Natural killer cell (primary cell): ENCODE measurements around the gene GSPT1. TPM values are rescaled to one million over a fixed set of nuclear protein-coding genes. Genes with fewer than 3 reads are reported as not detected.
"Not testable (repeated sequence)": the region's sequence is repeated elsewhere in the genome, so short reads cannot be mapped to it uniquely, and the experiment has no call there.

Experiments used
- ATAC-seq, 3 donors: fragments of 150-1000 bp in 2 of 3; fragments of 200-7000 bp in 1 of 3; cut with Tn5 transposase; 1 replicate in 1 of 3; 2 replicates in 2 of 3; pipeline ENCODE4 v1.10.0; 2021; ENCODE audit warnings: mild to moderate bottlenecking in 2 of 3, moderate library complexity in 2 of 3
- DNase-seq, 2 donors: peaks; one replicate each; pipeline versions ENCODE4 v3.0.0 to v3.0.0-alpha.2; 2013 to 2021; ENCODE audit warnings: mixed read lengths in 1 of 2
- H3K27ac ChIP-seq: one replicate; pipeline ENCODE4 v1.5.1; 2013; ENCODE audit warnings: mild to moderate bottlenecking, low read length
- H3K27me3 ChIP-seq: one replicate; pipeline ENCODE4 v1.6.1; 2013; ENCODE audit warnings: low read length; ENCODE audit not compliant: control insufficient read depth, insufficient read depth
- H3K36me3 ChIP-seq: one replicate; pipeline ENCODE4 v1.6.1; 2013; ENCODE audit warnings: low read length; ENCODE audit not compliant: control insufficient read depth, insufficient read depth
- H3K4me1 ChIP-seq: one replicate; pipeline ENCODE4 v1.6.1; 2013; ENCODE audit warnings: low read length; ENCODE audit not compliant: control insufficient read depth, insufficient read depth
- H3K4me3 ChIP-seq: one replicate; pipeline ENCODE4 v1.5.1; 2013; ENCODE audit warnings: low read length
- H3K9me3 ChIP-seq: one replicate; pipeline ENCODE4 v1.6.1; 2013; ENCODE audit warnings: low read length; ENCODE audit not compliant: control insufficient read depth, insufficient read depth
- H3K27ac Mint-ChIP-seq, 2 donors: one replicate each; pipeline ENCODE4 v1.8.0; 2022; ENCODE audit warnings: mild to moderate bottlenecking in 2 of 2, mixed read lengths in 2 of 2, moderate library complexity in 1 of 2
- H3K27me3 Mint-ChIP-seq, 2 donors: one replicate each; pipeline ENCODE4 v1.8.0; 2022; ENCODE audit warnings: low read depth in 2 of 2, mixed read lengths in 2 of 2
- H3K36me3 Mint-ChIP-seq: one replicate; pipeline ENCODE4 v1.8.0; 2022; ENCODE audit warnings: mixed read lengths
- H3K4me1 Mint-ChIP-seq, 2 donors: one replicate each; pipeline ENCODE4 v1.8.0; 2022; ENCODE audit warnings: mixed read lengths in 2 of 2
- H3K4me3 Mint-ChIP-seq: one replicate; pipeline ENCODE4 v1.8.0; 2022; ENCODE audit warnings: mild to moderate bottlenecking, moderate library complexity, mixed read lengths
- H3K9me3 Mint-ChIP-seq, 2 donors: one replicate each; pipeline ENCODE4 v1.8.0; 2022; ENCODE audit warnings: mixed read lengths in 2 of 2
- CTCF ChIP-seq: fragments of 200-600 bp; IDR thresholded peaks from one replicate; pipeline ENCODE4 v1.8.0; 2022; ENCODE audit warnings: antibody characterized with exemption
- WGBS: methylation state at CpG from one replicate; pipeline ENCODE4 v1.1.7; 2013; ENCODE audit warnings: missing lambda C conversion rate; ENCODE audit not compliant: insufficient coverage; 5-methylcytosine and 5-hydroxymethylcytosine counted together
- intact Hi-C: fragments of 100-400 bp; cut with micrococcal nuclease; formaldehyde crosslinking; loops from one replicate; pipeline ENCODE4 v1.14.2; 2022
- total RNA-seq, 4 donors: library from RNA; stranded (reverse); fragments of 120-200 nt in 1 of 4; gene quantifications; one replicate each; pipeline versions ENCODE4 v1.2.3 to v1.2.4, GENCODE V29; 2013 to 2022

GSPT1 gene
- total RNA-seq, 3 donors from 2014 or later (not counting 1 experiment from before 2014, with no cell fraction given), result 51.4 to 77.8 (median 60.8) TPM

GRCh38 chr16:11950388-11950787, 34.6 kb upstream of the GSPT1 start:
- no peaks in the 10 kb centered on the region for H3K4me1 Mint-ChIP-seq
- H3K27ac ChIP-seq, result no peak overlapping the region
- H3K27me3 ChIP-seq, result no peaks in the 10 kb centered on the region
- H3K36me3 ChIP-seq, result no peaks in the 10 kb centered on the region
- no peaks in the 10 kb centered on the region for H3K9me3 Mint-ChIP-seq
- H3K27ac Mint-ChIP-seq, result no peak overlapping the region
- no peaks in the 10 kb centered on the region for H3K4me1 ChIP-seq
- no peak for TF ChIP-seq CTCF
- H3K36me3 Mint-ChIP-seq, result no peaks in the 10 kb centered on the region
- H3K27me3 Mint-ChIP-seq, result no peaks in the 10 kb centered on the region
- intact Hi-C loops, result no loop called here
- H3K4me3 ChIP-seq, result no peak overlapping the region
- DNase-seq, result no peak
- H3K4me3 Mint-ChIP-seq, result no peak overlapping the region
- 80% methylated on average over 5 of the region's 5 CpGs for WGBS
- ATAC-seq, result no peak
- H3K9me3 ChIP-seq, result no peaks in the 10 kb centered on the region

- Histone ChIP-seq H3K4me1 (no peaks in the 10 kb centered on the region), H3K9me3 (no peaks in the 10 kb centered on the region), H3K27ac (no peak overlapping the region), H3K27me3 (no peaks in the 10 kb centered on the region), H3K36me3 (no peaks in the 10 kb centered on the region), H3K4me3 (no peak overlapping the region)
- H3K9me3 Mint-ChIP-seq, result no peaks in the 10 kb centered on the region
- H3K27me3 Mint-ChIP-seq, result no peaks in the 10 kb centered on the region
- ATAC-seq (peak in 1 of 3 donors; percentile 36), DNase-seq (peak in 1 of 2 donors; percentile 60)
- no peak overlapping the region for H3K27ac Mint-ChIP-seq
- TF ChIP-seq CTCF, result no peak
- H3K4me1 Mint-ChIP-seq, result no peaks in the 10 kb centered on the region
- WGBS, result 32% methylated on average over 4 of the region's 4 CpGs
- H3K36me3 Mint-ChIP-seq, result no peaks in the 10 kb centered on the region
- H3K4me3 Mint-ChIP-seq, result no peak overlapping the region
- intact Hi-C loops, result no loop called here
These were observed 33.8 kb upstream of the GSPT1 start for GRCh38 chr16:11949527-11949926.

GRCh38 chr16:11948819-11949218, 33.1 kb upstream of the GSPT1 start:
- 94% methylated on average over 5 of the region's 5 CpGs for WGBS
- Mint-ChIP-seq H3K9me3 (no peaks in the 10 kb centered on the region), H3K4me3 (no peak overlapping the region), H3K4me1 (no peaks in the 10 kb centered on the region), H3K27ac (no peak overlapping the region), H3K27me3 (no peaks in the 10 kb centered on the region), H3K36me3 (no peaks in the 10 kb centered on the region)
- intact Hi-C loops, result no loop called here
- H3K27me3 ChIP-seq, result no peaks in the 10 kb centered on the region
- H3K9me3 ChIP-seq, result no peaks in the 10 kb centered on the region
- H3K4me1 ChIP-seq, result no peaks in the 10 kb centered on the region
- no peak overlapping the region for H3K27ac ChIP-seq
- H3K4me3 ChIP-seq, result no peak overlapping the region
- no peak for DNase-seq
- no peak for ATAC-seq
- no peak for TF ChIP-seq CTCF
- H3K36me3 ChIP-seq, result no peaks in the 10 kb centered on the region

- no peaks in the 10 kb centered on the region for H3K9me3 ChIP-seq
- Mint-ChIP-seq H3K27ac (no peak overlapping the region), H3K4me3 (no peak overlapping the region), H3K9me3 (no peaks in the 10 kb centered on the region), H3K36me3 (no peaks in the 10 kb centered on the region), H3K4me1 (no peaks in the 10 kb centered on the region), H3K27me3 (no peaks in the 10 kb centered on the region)
- TF ChIP-seq CTCF, result no peak
- no peaks in the 10 kb centered on the region for H3K36me3 ChIP-seq
- H3K4me1 ChIP-seq, result no peaks in the 10 kb centered on the region
- no peak overlapping the region for H3K27ac ChIP-seq
- WGBS, result 91% methylated on average over 2 of the region's 3 CpGs
- no peak overlapping the region for H3K4me3 ChIP-seq
- intact Hi-C loops, result no loop called here
- no peaks in the 10 kb centered on the region for H3K27me3 ChIP-seq
- ATAC-seq (no peak), DNase-seq (no peak)
These were observed 30.7 kb upstream of the GSPT1 start for GRCh38 chr16:11946433-11946832.

GRCh38 chr16:11941945-11942344, 26.2 kb upstream of the GSPT1 start, which contains the start of gene NPIPB2:
NPIPB2 (minus strand) TSS chr16:11942045; CDS start chr16:11942045, 0 bp downstream.
- H3K27me3 ChIP-seq, H3K27ac Mint-ChIP-seq, H3K9me3 ChIP-seq, H3K4me1 ChIP-seq, H3K4me1 Mint-ChIP-seq, H3K27ac ChIP-seq, H3K36me3 Mint-ChIP-seq, intact Hi-C loops, H3K9me3 Mint-ChIP-seq, DNase-seq, H3K36me3 ChIP-seq, H3K4me3 Mint-ChIP-seq, H3K4me3 ChIP-seq, H3K27me3 Mint-ChIP-seq, ATAC-seq: not testable (repeated sequence)
- WGBS, result no CpG with 5 or more reads among the region's 4 CpGs
